GM19324 (cell line): ENCODE results near the gene RNF5.
A peak's percentile ranks its signal among the peaks of the same experiment; 100 is the strongest.
"Not testable (repeated sequence)": the region's sequence is repeated elsewhere in the genome, so short reads cannot be mapped to it uniquely, and the experiment has no call there.

Experiments used
- ATAC-seq: cut with Tn5 transposase; IDR thresholded peaks from one replicate; pipeline ENCODE4 v1.9.1; 2021; ENCODE audit warnings: mild to moderate bottlenecking, moderate library complexity; ENCODE audit not compliant: unreplicated experiment, low FRiP score

The RNF5 gene

DNA sequence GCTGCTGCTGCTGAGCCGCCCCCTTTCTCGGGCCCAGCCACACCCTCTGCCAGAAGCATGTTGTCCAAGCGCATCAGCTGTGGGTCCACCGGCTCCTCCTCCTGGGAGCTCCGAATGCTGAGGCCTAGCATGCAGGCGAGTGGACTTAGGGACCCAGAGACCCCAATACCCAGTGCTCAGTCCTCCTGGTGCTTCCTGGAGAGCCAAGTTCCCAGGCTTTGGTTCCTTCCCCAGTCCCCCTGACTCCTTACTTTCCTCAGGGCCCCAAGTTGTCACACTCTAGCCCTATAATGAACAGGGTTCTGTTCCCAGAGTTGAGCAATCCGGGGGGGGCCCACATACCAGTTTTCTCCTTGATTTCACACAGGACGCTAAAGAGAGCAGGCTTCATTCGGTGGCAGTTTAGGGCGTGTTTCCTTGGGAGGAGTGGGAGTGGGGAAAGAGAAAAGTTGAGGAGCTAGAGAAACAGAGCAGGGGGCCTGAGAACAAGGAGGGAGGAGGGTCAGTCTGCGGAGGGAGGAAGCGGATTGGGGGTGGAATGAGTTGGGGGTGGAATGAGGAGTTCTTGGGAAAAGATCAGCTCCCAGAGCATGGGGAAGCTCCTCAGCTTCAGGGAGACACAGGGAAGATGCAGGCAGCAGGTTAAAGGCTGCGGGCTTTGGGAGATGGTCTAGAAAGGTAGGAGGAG is 10.3 kb downstream of the RNF5 start:
- no peak for ATAC-seq

DNA sequence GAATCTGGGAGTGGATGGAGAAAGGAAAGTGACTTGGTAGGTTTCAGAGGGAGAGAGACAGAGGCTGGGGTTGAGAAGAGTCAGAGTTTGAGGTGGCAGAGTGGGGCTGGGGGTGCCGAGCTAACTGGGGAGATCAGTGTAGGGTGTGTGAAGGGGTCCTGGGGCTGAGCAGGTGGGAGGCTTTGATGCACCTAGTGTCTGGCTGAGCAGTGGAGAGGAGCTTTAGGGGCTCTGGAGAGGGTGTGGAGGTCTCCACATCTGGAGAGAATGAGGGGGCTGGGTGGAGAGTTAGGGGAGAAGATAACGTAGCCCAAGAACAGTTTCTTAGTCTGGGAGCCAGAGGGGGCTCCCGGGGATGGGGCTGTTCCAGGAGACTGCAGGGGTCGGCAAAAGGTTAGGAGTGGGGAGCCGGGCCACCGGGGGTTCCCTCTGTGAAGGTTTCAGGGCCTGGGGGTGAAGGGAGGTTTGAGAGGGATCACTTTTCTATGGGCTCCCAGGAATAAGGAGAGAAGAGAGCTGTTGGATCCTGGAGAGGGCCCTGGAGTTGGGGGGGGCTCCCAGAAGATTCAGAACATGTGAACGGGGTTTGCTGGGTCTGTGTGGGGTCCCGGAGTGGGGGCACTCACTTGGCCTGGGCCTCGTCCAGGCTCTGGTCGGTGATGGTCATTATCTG is 11.0 kb downstream of the RNF5 start:
- ATAC-seq, result no peak

DNA sequence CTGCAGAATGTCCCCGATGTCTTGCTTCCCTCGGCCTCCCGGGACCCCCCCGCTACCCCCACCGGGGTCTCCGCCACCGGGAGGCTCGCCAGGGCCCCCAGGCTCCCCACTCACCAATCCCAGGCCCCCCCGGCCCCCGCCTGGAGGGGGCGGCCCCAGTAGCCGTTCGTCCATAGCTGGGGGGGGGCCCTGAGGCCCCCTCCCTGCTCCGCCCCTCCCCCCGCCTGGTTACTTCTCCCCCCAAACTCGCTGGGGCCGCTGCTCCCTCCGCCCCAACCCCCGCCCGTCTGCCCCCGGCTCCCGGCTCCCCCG is 11.5 kb downstream of the RNF5 start:
- no peak for ATAC-seq

DNA sequence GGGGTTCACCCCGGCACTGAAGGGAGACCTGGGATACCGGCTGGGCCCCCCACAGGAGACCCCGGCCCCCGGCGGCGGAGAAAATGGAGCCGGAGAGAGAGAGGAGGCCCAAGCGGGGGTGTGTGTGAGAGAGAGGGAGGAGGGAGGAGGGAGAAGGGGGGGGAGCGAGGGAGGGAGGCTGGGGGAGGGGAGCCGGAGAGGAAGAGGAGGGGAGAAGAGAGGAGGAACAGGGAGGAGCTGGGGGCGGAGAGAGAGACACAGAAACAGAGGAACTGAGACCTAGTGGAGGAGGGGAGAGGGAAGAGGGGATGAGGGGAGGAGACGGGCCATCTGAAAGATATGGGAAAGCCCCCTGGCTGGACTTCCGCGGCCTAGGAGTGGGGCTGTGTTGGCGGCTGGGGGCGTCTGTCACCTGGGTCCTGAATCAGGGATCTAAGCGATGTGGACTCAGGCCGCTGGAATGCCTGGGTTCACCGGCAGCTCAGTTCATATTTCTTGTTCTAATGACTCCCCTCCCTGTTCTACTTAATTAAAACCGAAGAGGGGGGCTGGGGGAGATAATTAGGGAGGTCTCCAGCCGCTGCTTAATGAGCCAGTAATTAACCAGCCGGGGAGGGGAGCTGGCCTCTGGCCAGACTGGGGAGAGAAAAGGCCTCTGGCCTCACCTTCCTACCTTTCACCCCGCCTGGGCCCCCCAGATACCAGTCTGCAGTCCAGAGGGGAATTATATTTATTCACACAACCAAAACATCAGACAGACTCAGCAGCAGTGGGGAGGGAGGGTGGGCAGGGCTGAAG is 12.0 kb downstream of the RNF5 start, which contains the start of gene PBX2:
Gene PBX2, minus strand, starts transcription at position 149 of the 798 bp plus-strand sequence. CDS start 287 bp downstream, outside the sequence.
- ATAC-seq, result peak; percentile 52

DNA sequence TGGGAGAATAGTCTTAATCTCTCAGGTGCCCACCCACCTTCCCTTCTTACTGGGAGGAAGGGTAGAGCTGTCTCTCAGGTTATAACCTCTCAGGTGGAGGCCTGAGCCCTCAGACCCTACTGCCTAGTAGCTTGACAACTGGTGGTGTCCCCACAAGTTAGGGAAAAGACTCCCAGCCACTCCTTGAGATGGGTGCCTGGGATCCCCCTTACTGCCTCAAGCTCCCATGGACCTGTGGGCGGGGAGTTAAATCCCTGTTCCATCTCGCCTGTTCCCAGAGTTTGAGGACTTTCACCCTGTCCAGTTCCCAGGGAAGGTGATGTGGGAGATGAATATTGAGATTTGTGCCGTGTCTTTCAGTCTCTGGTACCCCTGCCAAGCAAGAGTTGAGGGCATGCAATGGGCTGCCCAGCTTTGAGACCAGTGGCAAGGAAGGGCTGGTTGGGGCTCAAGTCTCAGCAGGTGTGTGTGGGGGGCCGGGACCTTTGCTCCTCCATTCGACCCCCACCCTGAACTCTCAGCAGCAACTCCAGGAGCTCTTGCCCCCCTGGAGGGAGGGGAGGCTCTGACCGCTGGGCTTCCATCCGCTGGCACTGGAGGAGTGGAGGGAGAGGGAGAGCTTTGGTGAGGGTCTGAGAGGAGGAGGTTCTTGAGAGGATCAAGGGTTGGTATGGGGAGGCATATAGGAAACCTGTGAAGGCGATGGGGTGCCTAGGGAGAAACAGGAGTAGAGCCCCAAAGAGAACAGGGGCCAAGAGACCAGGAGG is 12.9 kb downstream of the RNF5 start:
- no peak for ATAC-seq

DNA sequence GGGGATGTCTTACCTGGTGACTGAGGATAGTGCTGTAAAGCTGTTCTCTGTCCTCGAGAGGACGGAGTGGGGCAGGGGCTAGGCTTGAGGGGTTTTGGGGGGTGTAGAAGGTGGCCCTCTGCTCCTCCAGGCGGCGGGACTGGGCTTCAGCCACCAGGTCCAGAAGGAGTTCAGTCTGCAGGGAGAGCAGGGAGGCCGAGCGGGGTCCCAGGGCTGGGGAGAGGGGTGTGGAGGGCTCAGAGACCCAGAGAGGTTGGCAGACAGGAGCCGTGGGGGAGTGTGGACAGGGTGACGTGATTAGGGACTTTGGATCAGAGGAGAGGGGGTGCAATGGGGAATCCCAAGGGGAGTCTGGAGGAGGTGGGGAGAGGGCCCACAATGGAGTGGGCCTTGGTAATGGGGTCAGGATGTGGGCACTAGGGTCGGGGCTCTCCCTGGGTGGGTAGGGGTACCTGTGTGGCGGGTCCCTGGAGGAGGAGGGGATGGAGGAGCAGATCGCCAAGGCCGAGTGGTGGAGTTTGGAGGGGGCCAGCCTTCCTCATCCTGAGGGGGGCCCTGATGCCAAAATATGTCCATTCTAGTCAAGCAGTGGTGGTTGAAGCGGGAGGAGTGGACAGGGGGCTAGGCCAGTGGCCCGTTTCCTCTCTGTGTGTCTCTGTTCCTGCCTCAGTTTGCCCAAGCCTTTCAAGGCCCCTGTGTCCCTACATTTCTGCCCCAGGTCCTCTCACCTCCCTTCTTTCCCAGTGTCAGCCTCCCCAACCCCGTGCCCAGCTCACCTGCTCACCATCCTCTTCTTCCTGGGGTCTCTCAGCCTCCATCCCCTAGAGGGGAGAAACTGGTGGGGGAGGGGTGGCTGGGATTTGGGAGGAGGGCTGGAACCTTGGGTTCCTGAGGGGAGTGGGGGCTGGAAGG is 13.7 kb downstream of the RNF5 start:
- no peak for ATAC-seq

DNA sequence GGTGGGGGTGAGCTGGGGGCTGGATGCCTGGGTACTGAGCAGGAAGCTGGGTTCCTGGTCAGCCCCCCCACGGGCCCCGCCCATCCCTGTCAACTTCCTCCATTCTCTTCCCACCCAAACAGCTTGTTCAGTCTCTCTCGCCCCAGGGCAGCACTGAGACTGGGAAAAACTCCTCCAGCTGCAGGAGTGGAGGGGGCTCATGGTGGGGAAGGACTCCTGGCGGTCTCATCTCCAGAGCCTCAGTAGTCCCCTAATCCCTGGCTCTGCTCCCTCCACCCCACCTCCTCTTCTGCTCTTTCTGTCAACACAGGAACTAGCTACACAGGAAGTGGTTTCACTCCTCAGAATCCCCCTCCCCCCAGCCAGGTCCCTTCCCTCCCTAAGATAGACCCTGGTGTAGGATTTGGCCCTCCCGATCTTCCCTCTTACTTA is 14.4 kb downstream of the RNF5 start, which contains the start of gene GPSM3:
Gene GPSM3, minus strand, starts transcription at position 36 of the 432 bp plus-strand sequence. CDS start 130 bp downstream, outside the sequence.
- ATAC-seq, result no peak

DNA sequence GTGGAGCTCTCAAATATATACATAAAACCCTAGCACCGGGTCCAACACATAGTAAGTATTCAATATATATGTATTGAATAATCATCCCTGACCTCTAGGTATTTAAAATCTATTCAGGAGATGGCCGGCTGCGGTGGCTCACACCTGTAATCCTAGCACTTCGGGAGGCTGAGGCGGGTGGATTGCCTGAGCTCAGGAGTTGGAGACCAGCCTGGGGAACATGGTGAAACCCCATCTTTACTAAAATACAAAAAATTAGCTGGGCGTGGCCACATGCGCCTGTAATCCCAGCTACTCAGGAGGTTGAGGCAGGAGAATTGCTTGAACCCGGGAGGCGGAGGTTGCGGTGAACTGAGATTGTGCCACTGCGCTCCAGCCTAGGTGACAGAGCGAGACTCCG is 14.9 kb downstream of the RNF5 start:
- ATAC-seq, result not testable (repeated sequence)

DNA sequence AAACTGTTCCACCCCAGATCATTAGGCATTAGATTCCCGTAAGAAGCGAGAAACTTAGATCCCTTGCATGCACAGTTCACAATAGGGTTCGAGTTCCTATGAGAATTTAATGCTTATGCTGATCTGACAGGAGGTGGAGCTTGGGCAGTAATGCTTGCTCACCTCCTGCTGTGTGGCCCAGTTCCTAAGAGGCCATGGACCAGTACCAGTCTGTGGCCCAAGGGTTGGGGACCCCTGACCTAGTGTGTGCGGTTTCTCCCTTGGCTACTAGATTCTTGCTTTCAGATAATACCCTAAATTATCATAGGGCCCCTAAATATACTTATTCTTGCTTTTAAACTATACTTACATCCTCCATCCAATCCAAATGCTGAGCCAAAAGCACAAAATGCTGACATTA is 16.2 kb downstream of the RNF5 start:
- no peak for ATAC-seq

DNA sequence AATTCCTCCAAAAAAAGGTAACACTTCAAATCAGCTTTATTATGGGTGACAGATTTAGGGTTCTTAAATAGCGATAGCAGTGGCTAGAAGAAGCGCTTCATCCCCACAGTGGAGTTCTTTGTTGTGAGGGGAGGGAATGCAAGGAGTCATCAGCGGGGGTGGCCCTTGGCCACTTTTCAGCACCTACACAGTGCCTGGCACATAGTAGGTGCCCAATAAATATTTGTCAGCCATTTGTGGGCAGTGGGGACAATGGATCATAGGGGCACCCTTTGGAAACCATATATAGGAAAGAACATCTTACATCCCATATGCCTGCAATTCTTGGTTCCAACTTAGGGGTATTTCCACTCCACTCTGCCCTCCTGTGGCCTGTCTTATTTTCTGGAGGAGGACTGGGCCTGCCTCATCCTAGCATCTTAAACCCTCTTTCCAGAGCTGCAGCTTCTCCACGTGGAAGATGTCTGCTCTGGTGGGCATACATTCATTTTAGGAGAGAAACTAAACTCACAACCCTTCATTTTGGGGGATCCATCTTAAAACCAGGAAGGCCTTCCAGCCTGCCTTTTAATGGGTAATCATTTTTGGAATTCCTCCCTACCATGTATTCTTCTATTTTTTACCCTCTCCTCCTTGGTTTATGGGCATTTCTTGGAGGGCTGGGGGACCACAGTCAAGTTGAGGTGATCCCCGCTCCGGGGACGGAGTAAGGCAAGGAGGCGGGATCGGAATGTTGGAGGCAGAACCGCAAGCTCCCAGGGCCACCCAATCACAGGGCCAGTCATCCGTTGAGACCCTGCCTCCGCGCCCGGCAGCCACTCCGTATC is 16.8 kb downstream of the RNF5 start:
- peak; percentile 85 for ATAC-seq

DNA sequence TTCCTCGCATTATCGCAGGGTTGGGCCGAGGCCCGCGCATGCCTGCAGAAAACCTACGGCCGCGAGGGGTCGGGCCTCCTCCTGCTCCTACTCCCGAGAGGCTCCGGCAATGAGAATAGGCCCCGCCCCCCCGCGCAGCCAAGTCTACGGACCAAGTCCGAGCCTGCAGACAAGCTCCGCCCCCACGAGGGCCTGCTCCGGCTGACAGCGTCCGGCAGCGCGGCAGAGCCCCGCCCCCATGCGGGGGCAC is 17.4 kb downstream of the RNF5 start:
- ATAC-seq, result no peak

DNA sequence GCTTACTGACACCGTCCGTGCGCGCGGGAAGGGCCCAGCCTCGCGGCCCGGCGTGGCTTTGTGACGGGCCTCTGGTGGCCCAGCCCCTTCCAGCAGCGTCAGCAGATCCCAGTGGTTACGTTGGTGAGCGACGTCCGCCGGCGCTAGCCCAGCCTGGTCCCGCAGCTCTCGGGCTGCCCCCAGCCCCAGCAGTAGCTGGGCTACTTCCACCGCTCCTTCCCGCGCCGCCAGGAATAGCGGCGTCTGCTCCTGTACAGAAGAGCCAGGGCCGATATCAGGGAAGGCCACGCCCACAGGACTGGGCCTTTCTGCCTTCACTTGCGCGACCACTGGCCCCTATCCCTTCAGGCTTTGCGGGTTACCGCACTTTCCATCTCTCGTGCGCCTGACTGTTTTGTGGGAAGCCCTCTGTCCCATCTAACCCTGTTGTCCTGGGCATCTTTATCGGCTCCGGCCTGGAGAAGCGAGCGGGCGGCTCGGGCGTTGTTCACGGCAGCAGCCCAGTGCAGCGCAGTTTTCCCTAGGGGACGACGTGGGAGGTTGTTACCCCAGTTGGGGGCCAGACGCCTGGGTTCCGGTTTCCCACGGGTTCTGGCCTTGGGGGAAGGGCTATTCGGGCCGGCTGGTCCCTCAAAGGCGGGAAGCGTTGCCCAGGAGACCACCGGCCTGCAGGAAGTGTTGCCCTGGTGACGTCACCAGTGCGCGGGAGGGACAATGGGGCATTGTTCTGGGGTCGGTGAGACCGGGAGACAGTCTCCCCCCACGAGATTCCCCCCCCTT is 17.9 kb downstream of the RNF5 start:
- ATAC-seq, result peak; percentile 85

DNA sequence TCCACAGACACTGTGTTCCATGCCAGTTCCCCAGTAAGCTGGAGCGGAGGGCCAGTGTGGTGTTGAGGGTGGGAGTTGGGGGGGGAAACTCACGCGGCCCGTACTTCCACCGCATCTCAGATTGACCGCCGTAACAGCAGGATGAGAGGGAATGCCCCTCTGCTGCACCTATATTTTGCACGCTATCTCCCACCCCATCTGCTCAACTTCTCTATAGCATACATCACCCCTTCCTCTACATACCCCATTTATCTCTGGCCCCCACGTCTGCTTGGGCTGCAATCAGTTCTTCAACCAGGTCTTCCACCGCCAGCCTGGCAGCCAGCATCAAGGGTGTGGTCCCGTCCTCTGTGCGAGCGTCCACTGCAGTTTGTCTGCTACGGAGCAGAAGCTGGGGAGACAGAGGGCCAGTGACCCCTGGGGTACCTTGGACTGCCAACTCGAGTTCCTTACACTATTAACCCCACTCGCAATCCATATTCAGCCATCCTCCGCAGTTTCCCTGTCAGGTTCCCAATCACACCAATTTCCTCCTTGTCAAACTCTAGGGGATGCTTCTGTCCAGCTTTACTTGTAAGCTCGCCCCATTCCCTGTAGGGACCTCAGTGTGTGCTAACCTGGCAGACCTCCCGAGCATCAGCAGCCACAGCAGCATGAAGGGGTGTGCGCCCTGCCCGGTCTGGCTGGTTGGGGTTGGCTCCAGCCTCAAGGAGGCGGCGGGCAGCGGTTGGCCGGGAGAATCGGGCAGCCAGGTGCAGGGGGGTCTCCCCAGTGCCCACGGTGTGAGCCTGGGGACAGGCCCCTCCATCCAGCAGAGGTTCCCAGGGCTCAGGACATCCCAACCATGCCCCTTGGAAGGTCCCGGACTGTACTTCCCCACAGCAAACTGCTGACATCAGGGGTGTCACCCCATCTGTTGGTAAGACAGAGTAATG is 18.7 kb downstream of the RNF5 start:
- ATAC-seq, result no peak

DNA sequence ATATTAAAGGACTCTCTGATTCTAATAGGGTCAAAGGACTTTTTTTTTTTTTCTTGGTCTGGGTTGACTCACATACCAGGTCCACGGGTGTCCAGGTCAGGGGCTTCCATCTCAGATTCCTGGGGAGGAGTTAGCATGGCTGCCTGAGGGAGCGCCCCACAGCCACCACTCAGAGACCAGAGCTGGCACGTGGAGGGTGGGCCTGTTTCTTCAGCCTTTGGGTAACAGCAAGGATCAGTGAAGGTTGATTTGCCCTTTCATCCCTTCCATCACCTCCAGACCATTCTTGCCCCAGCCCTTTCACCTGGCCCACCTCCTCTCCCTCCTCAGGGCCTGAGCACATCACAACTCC is 20.1 kb downstream of the RNF5 start:
- no peak for ATAC-seq

DNA sequence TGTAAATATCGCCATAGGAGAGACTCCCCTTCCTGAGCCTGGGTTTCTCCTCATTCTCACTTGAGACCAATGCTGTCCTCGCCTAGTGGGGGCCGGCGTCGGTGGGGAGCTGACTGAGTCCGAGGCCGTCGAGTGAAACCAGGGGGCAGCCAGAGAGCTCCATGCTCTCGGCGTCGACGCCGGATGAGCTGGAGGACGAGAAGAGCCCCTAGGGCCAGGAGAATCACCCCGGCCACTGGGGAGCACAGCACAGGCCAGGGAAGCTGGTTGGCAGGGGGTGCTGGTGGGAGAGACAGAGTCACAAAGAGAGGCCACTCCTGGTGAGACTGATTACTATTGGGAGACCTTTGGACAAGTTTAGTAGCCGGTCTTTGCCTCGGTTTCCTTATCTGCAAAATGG is 20.7 kb downstream of the RNF5 start:
- no peak for ATAC-seq

DNA sequence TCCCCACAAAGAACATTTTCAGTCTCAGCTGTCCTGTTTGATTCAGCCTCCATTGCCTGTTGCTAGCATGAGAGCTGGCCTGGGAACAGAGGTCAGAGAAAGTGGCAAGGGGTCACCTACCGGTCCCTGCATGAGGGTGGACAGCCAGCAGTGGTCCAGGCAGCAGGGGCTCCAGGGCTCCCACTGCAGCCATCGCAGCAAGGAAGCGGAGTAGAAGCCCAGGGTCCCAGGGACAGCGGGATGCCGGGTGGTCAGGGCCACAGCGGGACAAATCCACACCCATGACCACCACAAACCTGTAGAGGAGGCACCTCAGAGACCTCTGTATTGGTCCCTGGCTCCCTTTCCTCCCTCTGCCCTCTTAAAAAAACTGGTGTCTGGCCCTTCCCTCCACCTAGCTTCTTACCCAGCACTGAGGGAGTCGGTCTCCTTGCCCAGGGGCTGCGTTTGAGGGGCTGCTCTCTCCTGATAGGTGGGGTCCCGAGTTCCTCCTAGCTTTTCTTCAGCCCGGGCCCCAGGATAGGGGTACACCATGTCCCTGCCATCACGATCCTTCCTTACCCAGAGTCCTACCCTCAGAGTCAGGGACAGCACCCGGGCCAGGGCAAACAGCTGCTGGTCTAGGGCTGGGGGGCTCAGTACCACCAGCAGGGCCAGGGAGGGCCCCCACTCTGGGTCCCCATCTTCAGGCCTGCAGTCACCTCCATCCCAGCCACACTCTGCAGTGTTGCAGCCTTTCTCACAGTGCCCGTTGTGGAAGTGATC is 22.7 kb downstream of the RNF5 start:
- ATAC-seq, result no peak

DNA sequence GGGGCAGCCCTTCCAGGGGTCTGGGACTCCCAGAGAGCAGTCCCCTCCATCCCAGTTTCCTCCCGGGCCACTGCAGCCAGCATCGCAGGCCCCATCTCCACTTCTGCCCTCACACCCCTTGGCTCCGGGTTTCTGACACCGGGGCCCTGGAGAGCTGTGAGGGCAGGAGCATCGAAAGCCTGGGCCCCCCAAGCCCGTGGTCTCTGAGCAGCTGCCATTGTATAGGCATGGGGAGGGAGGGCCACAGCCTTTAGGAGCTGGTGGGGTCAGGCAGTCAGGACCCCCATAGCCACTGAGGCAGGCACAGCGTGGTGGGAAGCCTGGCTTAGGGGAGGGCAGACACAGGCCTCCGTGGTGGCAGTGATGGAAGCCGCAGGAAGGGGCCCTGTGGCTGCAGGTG is 24.0 kb downstream of the RNF5 start:
- no peak for ATAC-seq
